ENCODE results near the gene SSMEM1.
A peak's percentile ranks its signal among the peaks of the same experiment; 100 is the strongest.

The SSMEM1 gene, protein sequence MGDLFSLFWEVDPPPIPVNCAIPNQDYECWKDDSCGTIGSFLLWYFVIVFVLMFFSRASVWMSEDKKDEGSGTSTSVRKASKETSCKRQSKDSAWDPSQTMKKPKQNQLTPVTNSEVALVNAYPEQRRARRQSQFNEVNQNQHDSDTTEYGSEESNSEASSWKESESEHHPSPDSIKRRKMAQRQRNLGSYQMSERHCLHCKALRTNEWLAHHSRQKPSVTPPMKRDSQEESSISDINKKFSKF

DNA sequence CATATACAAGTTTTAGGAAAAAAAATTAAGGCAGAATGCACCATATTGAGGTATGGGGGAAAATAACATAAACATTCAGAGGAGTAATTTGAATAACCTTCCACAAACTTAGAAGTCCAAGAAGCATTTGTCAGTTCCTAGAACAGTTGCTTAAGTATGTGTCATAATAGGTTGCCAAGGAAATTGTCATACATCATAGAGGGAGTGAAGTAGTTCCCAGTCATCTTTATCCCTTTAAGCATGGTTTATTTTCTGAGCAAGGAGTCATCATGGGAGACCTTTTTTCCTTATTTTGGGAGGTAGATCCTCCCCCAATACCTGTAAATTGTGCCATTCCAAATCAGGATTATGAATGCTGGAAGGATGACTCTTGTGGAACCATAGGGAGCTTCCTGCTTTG is at the start of gene SSMEM1:
Gene SSMEM1 (plus strand): TSS at position 219 of the 400 bp plus-strand sequence. CDS start 51 bp downstream, at position 270.
- Mint-ChIP-seq H3K4me1 (peaks cover 31% of the 10 kb centered on the region), H3K27ac (peak within 1 kb of the TSS; percentile 50 to 91 (median 85)), H3K9me3 (no peaks in the 10 kb centered on the region), H3K36me3 (ENCODE audit: low read depth) (peaks cover 6% of the 10 kb centered on the region), H3K27me3 (ENCODE audit: low read depth) (no peaks in the 10 kb centered on the region), H3K4me3 (peak within 1 kb of the TSS; percentile 58 to 76 (median 73))
- TF ChIP-seq CTCF (IDR thresholded peaks at IDR 0.05; ENCODE audit: unreplicated experiment in 3 of 3), result no peak

GRCh38 chr7:130160023-130160422 is 47.6 kb upstream of the SSMEM1 start:
- Mint-ChIP-seq H3K4me3 (no peak overlapping the region), H3K4me1 (peaks cover 16% of the 10 kb centered on the region), H3K9me3 (peaks cover 3% of the 10 kb centered on the region), H3K27ac (no peak overlapping the region), H3K36me3 (ENCODE audit: low read depth) (peaks cover 68% of the 10 kb centered on the region), H3K27me3 (ENCODE audit: low read depth) (no peaks in the 10 kb centered on the region)
- no peak for TF ChIP-seq CTCF (IDR thresholded peaks at IDR 0.05; ENCODE audit: unreplicated experiment in 3 of 3)

DNA sequence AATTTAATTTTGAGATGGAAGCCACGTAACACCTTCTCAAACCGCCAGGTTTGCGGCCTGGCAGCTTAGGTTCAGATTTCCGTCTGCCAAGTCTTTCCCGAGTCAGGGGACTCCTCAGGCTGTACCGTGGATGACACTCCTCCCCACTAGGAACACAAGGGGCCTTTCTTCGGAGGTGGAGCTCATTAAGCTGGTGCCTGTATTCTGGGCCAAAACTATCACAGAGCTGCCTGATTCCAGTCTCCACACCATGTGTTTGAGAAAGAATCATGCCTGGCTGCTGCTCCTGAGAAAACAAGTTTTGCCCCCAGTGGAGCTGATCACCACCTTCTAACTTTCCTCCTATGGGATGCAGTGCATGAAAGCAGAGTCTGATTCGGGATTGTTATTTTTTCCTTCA is 47.2 kb upstream of the SSMEM1 start:
- H3K27ac Mint-ChIP-seq, result no peak overlapping the region
- peaks cover 67% of the 10 kb centered on the region for H3K36me3 Mint-ChIP-seq (ENCODE audit: low read depth)
- no peak for TF ChIP-seq CTCF (IDR thresholded peaks at IDR 0.05; ENCODE audit: unreplicated experiment in 3 of 3)
- H3K4me1 Mint-ChIP-seq, result peaks cover 16% of the 10 kb centered on the region
- H3K4me3 Mint-ChIP-seq, result no peak overlapping the region
- H3K9me3 Mint-ChIP-seq, result peaks cover 2% of the 10 kb centered on the region
- H3K27me3 Mint-ChIP-seq (ENCODE audit: low read depth), result no peaks in the 10 kb centered on the region

DNA sequence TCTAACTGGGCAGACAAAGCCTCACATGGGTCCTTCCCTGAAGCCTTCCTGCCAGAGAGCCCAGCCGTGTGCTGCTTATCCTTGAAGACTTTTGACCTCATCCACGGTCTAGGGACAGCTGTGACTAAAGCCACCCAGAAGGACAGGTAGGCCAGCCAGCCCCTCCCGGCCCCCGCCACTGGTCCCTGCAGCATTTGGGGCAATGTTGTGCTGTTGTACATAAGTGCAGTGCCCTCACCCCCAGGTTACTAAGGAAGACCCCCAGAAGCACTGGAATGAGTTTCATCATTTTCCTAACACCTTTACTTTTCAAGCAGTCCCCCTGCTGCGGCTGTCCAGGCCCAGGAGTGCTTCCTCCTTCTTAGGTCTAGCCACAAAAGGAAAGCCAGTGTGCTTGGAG is 45.5 kb upstream of the SSMEM1 start:
- peaks cover 16% of the 10 kb centered on the region for H3K4me1 Mint-ChIP-seq
- peaks cover 64% of the 10 kb centered on the region for H3K36me3 Mint-ChIP-seq (ENCODE audit: low read depth)
- H3K27ac Mint-ChIP-seq, result no peak overlapping the region
- no peak overlapping the region for H3K4me3 Mint-ChIP-seq
- H3K27me3 Mint-ChIP-seq (ENCODE audit: low read depth), result no peaks in the 10 kb centered on the region
- H3K9me3 Mint-ChIP-seq, result no peaks in the 10 kb centered on the region
- no peak for TF ChIP-seq CTCF (IDR thresholded peaks at IDR 0.05; ENCODE audit: unreplicated experiment in 3 of 3)

GRCh38 chr7:130174237-130174959 is 33.3 kb upstream of the SSMEM1 start:
- no peaks in the 10 kb centered on the region for H3K27me3 Mint-ChIP-seq (ENCODE audit: low read depth)
- peaks cover 66% of the 10 kb centered on the region for H3K36me3 Mint-ChIP-seq (ENCODE audit: low read depth)
- H3K4me1 Mint-ChIP-seq, result no peaks in the 10 kb centered on the region
- TF ChIP-seq CTCF (IDR thresholded peaks at IDR 0.05; ENCODE audit: unreplicated experiment in 3 of 3), result no peak
- H3K9me3 Mint-ChIP-seq, result no peaks in the 10 kb centered on the region
- H3K27ac Mint-ChIP-seq, result peak overlapping the region in 1 of 3 experiments; percentile 60
- no peak overlapping the region for H3K4me3 Mint-ChIP-seq

All from nephron (organoid).